Activated CD8-positive, alpha-beta memory T cell treated with anti-CD3 and anti-CD28 coated beads for 48 hours (primary cell): ENCODE data around the gene GAB3.

Experiments
- DNase-seq, 3 experiments: peaks; one replicate each; pipeline ENCODE4 v3.0.0-alpha.2; 2020; ENCODE audit warnings: low read depth in 2 of 3, low spot score in 2 of 3

Gene GAB3

DNA sequence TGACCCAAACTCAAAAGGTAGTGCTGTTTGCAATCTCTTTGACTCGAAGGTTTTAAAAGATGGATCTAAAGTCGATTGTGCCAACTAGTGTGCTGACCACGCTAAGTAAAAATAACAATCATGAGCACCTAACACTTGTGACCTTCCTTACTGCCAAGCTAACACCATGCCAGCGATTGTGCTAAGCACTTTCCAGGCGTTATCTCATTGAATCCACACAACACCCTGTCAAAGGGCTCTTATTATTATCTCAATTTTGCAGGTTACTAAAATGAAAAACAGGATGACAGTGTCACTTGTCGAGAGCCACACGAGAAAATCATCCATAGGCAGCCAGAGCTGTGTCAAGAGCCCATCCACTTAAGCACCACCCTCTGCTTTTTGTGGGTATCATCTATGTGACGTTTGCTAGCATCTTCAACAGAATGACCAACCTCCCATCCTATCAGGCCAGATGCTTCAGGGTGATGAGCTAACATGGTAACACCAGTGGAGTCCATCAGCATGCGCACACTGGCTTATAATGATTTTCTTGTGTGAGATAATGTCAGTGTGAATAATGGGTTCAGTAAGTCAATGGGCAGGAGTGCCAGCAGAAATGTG is 893 bp upstream of the GAB3 start:
- no peak for DNase-seq

DNA sequence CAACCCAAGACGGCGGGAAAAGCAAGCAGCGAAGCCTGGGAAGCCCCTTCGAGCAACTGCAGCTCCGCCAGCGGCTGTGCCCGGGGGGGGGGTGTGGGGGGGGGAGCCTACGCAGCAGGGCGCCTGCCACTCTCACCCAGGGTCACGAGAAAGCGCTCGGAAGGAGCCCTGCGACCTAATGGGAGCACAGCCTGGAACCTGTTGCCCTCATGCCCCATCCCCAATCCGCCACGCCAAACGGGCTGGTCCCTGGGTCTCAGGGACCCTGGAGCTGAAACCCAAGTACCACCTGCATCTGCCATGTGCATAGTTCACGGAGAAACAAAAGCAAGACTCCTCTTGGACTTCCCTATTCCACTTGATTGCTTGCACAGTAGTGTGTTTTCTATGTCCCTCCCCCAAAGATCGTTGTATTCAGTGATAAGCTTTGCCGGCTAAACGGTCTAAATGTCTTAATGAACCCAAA is 359 bp upstream of the GAB3 start:
- DNase-seq = no peak

DNA sequence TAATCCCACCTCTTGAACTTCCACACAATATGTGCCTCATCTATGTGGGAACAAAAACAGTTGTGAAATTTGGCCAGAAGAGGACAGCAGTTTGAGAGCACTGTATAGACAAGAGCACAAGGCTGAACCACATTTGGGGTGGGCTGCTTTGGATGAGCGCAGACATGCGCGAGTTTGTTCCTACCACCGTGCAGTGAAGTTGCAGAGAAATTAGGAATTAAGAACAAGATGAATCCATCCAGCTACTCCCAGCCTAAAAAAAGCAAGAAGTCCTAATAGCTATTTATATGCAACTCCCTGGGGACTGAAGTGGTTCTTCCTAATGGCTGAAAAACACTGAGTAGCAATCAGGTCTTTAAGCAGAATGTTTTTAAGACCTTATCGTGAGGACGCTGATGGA is 1.0 kb downstream of the GAB3 start:
- no peak for DNase-seq

DNA sequence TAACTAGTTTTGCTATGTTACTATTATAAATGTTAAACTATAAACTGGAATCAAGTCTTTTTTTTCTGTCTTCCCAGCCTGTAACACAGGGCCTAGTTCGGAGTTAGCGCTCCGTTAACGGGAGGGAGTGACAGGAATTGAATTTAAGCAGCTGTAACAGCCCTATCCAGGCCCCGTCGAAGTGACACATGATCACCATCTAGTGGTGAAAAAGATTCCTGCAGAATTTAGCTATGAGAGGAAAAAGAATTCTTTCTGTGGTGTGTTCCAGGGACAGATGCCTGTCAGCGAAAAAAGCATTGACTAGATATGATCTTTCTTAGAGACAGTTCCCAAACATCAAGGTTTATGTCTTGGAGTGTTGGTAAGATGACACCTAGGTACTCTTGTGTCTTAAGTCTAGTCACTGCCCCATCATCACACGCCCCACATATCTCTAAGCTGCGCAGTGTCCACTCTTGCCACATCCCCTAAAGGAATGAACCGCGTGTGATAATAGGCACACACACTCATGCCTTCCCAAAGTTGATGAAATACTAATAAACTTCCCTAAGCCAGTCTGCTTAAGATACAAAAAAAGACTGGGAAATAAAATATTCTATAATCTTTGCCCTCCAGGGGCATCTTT is 2.1 kb downstream of the GAB3 start:
- no peak for DNase-seq

DNA sequence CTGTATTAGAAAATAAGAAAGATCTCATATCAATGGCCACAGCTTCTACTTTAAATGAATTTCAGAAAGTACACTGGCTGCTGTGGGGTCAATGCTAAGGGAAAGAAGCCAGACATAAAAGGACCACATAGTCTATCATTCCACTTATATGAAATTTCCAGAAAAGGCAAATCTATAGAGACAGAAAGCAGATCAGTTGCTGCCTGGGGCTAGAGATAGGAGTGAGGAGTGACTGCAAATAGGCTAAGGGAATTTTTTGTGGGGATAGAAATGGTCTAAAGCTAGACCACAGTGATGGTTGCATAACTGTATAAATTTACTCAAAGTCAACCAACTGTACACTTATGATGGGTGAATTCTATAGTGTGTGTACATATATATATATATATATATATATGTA is 8.3 kb downstream of the GAB3 start:
- no peak for DNase-seq

DNA sequence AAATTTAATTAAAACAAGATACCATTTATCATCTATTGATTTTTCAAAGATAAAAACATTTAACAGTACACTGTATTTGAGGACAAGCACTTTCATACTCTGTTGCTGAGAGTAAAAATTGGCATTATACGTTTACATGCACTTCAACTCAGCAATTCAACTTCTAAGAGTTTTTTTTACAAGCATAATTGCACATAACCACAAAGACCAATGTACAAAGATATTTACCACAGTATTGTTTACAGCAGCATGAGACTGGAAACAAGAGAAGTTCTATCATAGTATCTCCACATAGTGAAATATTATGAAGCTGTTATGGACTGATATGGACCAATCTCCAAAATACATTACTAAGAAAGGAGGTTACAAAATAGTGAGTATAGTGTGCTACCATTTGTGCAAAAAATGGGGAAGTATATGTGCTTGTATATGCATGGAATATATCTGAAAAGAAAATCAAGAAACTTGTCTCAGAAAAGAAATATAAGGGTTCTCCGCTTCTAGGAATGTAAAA is 10.9 kb downstream of the GAB3 start:
- no peak for DNase-seq

DNA sequence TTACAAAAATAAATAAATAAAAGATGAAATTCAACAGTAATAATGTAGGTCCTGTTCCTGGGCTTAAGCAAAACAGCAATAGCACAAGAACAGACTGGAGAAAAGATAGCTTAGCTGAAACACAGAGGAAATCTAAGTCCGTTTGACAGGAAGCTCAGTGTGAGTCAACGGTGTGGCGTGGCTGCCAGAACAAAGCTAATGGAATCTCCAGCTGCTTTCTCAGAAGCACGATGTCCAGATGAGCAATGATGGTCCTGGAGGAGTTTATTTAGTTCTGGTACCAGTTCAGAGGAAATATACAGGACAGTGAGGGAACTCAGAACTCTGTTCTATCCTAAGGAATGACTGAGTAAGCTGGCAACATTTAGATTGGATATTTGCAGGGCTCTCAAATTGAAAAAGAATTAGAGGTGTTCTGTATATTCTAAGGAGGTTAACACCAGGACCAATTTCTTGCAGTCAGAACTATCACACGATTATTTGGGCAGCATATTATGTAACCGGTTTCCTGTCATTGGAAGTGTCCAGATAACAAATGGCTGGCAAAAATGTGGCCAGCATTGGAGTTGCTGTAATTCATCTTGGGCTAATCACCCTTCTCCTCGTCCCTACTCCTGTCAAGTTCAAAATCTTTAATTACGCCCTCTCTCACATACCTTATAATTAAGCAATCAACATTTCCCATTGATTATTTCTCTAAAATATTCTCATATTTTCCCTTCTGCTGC is 12.7 kb downstream of the GAB3 start:
- DNase-seq = no peak

DNA sequence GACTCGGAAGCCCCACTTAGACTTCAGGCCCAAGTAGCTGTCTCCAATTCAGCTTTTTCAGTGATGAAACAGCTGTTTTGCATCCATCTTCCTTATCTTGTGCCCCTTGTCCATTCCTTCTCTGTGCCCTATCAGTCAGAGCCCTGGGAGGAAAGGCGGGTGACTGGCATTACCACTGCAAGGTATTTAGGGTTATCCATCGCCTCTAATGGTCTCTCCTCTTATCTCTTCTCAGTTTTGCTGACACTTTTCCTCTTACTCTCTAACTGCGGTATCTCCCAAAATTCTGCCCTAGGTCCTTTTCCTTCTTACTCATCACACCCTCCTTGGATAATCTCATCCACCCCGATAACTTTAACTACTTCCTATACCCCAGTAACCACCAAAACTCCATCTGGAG is 13.7 kb downstream of the GAB3 start:
- no peak for DNase-seq

DNA sequence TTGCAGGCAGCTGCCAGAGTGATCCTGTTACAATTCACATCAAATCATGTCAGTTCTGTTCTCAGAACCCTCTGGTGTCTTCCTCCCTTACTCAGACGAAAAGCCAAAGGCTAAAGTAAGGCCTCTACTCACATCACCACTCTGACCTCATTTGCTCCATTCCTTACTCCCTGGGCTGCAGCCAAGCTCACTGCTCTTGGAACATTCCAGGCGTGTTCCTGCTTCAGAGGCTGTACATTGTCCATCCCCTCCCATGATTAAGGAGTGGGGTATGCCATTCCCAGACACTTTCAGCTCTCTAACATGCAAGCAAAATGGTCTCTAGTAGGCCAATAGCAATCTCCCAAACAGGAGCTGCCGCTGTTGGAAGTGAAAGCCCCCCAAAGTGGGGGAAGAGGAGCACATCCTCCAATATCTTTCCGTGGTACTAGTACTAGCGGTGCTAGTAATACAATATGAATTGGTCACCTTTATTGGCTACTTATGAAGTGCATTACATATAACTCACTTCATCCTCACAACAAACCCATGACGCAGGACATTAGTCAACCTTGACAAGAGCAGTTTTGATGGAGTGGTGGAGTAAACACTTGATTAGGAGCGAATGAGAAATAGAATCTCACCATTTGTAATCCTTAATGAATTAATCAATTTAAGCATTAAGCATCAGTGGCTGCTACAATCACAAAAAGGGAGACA is 15.0 kb downstream of the GAB3 start:
- no peak for DNase-seq

DNA sequence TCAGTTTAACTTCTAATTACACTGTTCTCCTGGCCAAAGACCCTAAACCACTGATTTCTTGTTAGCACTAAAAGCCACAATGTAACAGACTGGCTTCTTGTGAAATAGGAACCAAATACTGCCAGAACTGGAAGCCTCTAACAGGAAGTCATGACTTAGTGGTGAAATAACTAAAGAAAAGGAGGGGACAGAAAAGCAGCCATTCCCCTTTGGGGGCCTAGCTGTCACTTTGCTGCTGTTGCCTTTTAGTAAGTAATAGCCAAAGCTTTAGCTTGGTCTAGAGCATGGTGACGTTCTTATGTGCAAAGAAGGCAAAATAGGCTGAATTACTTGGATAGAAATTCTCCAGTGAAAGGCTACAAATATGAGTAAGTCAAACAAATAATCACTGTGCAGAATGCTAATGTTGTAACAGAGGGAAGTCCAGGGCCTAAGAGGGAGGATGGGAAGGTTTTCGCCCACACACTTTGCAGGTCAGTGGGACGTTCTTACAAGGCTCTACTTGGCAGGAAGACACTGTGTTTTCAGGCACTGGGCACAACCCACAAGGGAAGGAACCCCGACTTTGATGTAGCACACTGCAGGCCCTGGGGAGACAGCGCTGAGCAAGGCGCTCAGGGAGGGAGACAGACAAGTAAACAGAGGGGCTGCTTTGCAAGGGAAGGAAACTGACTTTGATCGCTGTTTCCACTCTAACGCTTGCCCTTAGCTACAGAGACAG is 16.7 kb downstream of the GAB3 start:
- DNase-seq = no peak

DNA sequence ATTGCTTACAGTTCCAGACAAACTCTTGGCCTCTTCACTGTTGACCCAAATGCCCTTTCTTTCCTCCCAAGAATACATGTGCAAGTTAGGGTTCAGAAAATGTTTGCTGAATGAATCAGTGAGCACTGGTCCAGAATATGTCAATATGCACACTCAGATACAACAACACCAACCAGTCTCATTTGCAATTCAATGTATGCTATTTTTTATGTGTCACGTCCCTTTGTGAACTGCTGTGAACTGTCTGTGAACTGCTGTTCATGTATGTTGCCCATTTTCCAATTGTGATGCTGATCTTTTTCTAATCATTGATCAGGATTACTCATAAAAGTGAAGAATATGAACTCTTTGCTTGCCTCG is 17.8 kb downstream of the GAB3 start:
- no peak for DNase-seq

DNA sequence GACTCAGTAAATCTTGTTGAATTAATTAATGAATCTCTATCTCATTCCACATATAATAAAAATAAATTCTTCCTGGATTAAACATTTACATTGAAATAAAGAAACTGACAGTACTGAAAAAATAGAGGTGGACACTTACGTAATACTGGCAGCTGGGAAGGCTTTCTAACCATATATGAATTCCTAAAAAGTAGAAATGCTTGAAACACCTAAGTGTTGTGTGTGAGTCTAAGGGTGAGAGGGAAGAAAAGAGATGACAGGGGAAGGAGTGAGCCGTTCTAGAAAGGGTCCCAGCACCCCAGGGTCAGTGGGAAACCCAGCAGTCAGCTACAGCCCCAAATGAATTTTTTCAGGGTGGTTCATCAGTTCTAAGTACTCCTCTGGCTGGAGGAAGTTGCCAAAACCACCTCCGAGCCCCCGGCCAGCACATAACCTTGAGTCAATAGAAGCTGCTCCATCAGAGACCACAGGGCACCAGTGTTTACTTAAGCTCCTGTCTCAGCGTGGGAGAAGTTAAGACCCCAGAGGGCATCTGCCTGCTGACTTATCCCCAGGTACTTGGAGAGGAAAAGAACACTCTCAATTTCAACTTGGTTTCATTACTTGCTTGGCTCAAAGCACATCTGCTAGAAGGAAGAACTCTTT is 18.3 kb downstream of the GAB3 start:
- no peak for DNase-seq

DNA sequence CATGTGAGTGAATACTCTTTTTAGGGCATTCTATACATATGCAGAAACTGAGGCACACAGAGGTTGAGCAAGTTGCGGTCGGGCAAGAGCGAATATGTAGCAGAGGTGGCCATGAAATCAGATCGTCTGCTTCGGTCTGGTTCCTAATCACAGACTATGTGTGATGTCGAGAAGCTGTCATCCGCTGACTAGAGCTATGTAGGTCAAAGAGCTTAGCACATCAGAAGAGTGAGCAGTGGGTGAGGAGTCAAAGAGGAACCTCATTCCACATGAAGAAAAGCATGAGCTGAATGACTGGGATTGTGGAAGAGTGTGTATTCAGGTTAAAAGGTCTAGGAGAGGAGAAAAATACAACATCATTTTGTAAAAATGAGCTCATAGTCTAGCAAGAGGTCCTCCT is 19.0 kb downstream of the GAB3 start:
- DNase-seq = no peak

DNA sequence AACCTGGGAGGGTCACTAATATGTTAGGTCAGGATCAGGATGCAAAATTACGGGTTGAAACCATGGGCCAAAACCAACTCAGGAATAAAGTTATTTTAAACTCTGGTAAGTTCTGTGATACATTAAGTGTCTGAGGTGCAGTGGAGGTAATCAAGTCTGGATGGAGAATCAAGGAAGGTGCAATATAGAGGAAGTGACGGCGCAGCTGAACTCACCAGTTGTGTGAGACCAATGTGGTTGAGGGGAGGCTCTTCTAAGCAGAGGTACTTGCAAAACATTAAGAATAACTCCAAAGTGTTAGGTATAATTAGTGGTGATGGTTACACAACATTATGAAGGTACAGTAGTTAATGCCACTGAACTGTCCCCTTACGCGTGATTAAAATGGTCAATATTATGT is 19.7 kb downstream of the GAB3 start:
- no peak for DNase-seq

DNA sequence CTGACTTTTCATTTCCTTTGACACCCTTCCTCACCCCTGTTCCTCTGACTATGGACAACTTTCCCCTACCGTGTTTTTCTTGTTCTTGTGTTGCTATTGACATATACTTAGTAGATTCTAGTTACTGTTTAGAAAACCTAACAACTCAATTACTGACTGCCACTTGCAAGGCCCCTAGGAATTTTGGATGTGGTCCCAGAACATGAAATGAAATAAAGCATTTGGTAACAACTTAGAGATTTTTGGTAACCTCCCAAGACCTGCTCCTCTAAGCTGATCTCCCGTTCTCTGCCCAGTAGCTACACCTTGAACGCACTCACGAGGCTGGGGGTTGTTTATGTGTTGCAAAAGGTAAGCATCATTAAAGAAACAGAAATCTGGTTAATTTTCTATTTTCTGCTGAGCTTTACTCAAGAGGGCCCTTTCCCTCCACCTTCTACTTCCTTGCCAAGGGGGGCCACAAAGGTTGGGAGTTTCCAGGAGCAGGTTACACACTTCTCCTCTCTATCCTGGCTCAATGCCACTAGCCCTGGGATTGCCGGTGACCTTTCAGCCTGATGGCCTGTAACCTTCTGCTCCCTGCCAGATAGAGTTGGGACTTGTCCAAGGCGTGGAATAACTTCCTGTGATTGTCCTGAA is 20.5 kb downstream of the GAB3 start:
- no peak for DNase-seq

DNA sequence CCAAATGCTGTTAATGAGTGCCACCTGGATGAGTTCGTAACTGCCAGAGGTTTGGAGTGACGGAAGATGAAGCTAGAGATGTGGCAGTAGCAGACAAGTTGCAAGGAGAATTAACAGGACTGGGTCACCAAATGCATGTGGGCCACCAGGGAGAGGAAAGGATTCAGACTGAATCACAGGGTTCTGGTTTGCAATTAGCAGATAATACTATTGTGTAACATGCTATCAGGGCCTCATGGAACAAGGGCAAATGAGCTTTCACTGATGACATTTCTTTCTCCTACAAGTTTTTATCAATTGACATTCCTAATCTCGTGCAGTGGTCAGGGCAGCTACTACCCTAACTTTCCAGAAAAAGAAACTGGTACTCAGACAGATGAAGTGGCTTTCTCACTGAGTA is 21.4 kb downstream of the GAB3 start:
- DNase-seq = no peak

DNA sequence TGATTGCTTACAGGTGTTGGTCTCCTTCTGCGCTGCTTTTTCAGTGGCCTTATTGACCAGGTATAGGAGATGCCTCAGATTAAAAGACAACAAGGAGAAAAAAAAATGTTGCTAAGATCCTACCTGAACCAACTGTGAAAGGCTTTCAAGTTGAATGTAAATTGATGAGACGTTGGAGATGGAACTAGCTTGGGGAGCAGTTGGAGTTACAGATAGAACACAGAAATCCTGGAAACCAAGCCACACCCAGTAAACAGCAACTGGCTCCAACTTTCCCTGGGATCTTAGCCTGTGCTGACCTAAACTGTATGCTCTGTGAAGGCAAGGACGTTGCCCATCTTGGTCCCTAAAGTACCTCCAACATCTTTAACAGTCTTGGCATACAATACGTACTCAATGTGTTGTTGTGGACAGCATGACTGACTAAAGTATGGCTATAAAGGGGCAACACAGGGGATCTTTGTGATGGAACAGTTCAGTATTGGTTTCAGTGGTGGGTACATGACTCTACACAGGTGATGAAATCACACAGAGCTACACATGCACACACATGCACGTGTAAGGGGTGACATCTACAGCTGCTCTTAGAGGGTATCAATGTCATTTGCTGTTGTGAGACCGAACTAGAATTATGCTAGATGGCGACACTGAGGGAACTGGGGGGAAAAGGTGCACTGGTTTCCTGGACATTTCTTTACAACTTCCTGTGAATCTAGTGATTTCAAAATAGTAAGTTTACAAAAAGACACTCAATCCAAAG is 22.3 kb downstream of the GAB3 start:
- DNase-seq = no peak

DNA sequence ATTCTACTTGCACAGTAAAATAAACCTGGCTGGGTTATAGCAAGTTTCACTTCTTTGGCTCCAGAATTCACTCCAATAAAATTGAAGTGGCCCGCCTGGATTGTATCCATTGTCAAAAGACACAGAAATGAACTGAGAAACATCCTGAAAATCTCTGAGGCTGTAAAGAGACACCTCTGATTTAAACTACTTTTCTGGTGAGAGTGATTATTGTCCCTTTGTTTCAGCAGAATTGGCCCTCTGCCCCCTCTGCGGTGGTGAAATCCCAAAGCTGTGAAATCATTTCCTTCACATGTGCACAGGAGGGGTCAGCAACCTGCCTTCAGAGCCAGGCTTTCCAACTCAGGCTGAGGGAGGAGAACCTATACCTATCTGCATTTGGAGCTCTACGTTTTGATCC is 23.0 kb downstream of the GAB3 start:
- no peak for DNase-seq

DNA sequence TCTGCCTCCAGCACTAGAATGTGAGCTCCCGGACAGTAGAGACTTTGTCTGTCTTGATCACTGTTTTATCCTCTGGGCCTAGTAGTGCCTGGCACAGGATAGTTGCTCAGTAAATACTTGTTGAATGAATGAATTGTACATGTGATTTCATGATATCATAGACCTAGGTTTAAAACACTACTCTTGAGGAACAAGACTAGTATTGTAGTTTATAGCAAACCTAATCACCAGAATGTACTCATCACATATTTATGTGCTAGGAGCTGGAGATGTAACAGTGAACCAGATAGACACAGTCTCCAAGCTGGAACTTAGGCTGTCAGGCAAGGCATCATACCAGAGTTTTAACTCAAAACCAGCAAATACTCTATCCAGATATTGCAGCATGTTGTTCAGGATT is 23.5 kb downstream of the GAB3 start:
- no peak for DNase-seq
